Raji (cell line): ENCODE data around the gene KEAP1.

ENCODE experiments used
- POLR2A ChIP-seq: IDR thresholded peaks from 2 replicates; pipeline ENCODE4 v1.6.1; 2011; ENCODE audit warnings: low read depth, low read length, control low read depth; ENCODE audit not compliant: insufficient read depth

Gene KEAP1

DNA sequence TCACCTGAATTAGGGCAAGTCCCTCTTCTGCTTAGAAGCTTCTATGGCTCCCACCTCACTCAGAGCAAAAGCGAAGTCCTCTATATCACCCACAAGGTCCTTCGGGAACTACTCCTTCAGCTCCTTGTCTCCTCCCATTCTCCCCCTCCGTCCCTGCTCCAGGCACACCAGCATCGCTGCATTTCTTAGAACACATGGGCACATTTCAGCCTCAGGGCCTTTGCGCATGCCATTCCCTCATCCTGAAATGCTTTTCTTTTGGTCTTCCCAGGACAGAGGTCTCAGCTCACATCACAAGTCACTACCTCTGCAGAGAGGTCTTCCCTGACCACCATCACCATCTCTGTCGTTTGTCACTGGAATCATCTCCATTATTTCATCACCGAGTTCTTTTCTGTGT is 10.1 kb upstream of the KEAP1 start:
- no peak for TF ChIP-seq POLR2A

DNA sequence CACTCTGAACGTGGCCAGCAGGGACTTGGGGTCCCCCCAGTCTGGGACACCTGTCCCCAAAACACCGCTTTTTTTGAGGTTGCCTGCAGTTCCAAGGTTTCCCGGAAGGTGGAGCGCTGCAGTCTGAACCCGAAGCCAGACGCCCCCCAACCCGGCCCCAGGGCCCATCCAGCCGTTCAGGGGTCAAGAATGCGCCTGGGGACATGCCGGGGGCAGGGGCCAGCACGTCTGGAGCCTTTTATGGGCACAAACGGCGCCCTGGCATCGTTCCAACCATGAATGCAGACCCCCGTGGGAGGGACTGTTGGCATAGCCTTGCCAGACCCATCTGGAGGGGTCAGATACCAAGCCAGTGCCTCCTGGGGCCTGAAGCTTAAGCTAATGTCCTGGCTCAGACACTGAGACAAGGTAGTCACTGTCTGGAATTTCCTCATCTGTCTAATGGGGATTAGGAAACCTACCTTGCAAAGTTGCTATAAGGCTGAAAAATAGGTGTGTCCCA is 7.2 kb upstream of the KEAP1 start:
- no peak for TF ChIP-seq POLR2A

DNA sequence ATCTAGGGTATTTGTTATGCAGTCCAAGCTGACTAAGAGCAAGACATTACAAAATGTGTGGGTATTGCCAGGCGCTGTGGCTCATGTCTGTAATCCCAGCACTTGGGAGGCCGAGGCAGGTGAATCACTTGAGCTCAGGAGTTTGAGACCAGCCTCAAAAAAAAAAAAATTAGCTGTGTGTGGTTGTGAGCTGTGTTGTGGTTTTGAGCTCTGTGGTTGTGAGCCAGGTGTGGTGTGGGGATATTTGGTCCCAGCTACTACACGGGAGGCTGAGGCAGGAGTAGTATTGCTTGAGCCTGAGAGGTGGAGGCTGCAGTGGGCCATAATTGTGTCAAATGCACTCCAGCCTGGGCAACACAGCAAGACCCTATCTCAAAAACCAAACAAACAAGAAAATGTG is 5.6 kb upstream of the KEAP1 start:
- no peak for TF ChIP-seq POLR2A

DNA sequence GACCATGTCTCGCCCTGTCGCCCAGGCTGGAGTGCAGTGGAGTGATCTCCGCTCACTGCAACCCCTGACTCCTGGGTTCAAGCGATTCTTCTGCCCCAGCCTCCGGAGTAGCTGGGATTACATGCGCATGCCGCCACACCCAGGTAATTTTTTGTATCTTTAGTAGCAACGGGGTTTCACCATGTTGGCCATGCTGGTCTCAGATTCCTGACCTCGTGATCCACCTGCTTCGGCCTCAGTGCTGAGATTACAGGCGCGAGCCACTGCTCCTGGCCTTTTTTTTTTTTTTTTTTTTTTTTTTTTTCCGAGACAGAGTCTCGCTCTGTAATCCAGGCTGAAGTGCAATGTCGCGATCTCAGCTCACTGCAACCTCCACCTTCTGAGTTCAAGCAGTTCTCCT is 4.9 kb upstream of the KEAP1 start:
- TF ChIP-seq POLR2A: no peak

DNA sequence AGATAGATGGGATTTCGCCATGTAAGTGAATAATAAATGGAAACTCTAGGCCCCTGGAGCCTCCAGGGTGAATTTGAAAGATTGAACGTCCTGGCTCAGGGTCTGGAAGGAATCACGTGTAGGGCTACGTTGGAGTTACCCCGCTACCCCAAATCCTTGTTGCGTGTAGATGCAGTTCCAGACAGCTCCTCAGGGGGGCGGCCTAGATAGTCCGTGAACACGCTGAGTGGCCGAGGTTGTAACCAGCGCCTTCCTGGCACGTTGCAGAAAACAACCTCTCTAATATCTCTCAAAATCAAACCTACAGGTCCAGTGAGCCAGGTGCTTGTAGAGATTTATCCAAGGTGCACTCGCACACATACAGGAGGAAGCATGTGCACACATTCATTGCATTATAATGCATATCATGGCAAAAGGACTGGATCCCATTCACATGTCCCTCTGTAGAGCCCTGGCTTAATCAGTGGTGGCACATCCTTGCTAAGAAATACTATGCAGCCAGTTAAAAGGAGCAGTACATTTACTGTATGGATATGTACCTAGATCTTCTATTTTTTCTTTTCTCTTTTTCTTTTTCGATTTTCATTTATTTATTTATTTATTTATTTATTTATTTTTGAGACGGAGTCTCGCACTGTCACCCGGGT is 2.5 kb upstream of the KEAP1 start:
- TF ChIP-seq POLR2A: no peak; the same call in 1 of the 2 replicates

DNA sequence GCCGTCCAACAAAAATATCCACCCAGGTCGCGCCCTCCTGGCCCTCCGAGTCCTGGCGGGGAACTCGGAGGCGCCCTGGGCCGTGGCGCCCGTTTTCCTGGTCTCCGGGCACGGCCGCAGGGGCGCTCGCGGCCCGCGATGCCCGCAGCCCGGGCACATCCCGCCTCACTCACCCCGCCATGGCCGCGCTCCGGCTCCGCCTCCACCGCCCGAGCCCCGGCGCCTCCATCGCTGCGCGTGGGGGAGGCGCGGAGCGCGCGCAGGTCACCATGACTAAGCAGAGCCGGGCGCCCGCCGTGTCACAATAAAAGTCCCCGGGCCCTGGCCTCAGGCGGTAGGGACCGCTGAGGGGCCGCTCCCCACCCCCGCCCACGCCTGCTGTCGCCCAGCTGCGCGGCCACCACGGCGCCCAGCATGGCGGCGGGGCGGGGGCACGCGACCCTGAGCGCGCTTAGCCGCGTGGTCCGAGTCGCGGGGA is 593 bp downstream of the KEAP1 start:
- peak; percentile 68 for TF ChIP-seq POLR2A

DNA sequence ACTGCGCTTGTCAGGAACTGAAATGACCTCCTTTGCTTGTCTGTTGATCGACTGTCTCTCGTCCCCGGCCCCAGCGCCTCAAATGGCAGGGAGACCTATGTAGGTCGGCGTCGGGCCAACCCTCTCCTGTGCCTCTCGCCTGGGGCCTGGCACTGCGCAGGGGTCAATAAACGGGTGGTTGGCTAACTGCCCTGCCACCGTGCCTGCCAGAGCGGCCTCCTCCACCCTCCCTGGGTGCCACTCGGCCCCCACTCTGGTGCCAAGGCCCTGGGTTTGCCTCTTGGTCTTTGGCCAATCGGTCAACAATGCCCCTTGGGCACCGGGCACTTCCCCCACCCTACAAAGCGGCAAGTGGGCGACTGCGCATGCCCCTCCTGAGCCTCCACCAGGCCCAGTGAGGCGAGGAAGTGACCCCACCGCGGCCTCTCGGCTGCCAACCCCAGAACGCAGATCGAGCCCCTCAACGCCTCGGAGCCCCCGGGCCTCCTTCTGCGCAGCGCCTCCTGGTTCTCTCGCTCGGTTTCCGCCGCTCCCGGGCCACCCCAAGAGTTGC is 1.1 kb downstream of the KEAP1 start:
- 0 out of 2 replicates have a peak, but pooled peaks have one; percentile 41 for TF ChIP-seq POLR2A

DNA sequence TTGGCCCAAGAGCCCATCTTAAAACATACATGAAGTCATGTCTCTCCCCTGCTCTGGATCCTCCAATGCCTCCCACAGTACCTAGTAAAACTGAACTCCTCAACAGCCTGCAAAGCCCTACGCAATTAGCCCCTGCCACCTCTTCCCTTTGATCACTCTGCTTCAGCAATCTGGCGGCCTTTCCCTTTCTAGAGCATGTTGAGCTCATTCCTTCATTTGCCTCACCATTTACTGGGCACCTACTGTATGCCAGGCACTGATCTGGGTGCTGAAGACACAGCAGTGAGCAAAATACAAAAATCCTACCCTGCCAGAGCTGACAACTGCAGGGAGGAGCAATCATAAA is 2.9 kb downstream of the KEAP1 start:
- no peak for TF ChIP-seq POLR2A

DNA sequence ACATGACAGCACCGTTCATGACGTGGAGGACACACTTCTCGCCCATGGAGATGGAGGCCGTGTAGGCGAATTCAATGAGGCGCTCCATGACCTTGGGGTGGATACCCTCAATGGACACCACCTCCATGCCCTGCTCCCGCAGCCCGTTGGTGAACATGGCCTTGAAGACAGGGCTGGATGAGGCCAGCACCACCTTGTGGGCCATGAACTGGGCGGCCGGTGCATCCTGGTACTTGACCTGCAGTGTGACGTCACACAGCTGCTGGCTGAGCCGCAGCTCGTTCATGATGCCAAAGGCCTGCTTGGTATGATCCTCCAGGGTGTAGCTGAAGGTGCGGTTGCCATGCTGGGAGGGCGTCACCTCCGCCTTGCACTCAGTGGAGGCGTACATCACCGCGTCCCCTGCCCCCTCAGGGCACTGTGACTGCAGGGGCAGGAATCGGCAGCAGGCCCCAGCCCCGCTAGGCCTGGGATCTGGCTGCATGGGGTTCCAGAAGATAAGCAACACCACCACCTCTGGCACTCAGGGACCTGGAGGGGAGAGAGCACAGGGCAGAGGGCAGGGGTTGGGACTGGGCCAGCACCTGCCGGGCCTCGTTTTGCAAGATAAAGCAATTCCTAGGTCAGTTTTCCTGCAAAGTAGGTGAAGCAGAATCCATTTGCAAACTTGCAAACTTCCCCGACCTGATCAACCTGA is 3.5 kb downstream of the KEAP1 start:
- no peak for TF ChIP-seq POLR2A

DNA sequence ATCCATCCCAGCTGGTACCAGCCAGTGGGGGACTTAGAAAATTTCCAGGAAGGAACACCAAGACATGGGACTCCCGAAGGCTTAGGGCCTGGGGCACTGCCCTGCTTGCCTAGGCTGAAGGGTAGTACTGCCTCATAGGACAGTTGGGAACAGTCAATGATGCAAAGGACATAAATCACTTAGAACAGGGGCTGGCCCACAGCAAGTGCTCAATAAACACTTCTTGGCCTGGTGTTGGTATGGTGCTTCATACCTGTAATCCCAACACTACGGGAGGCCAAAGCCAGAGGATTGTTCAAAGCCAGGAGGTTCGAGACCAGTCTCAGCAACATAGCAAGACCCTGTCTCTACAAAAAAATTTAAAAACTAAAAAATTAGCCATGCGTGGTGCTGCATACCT is 5.8 kb downstream of the KEAP1 start:
- no peak for TF ChIP-seq POLR2A

DNA sequence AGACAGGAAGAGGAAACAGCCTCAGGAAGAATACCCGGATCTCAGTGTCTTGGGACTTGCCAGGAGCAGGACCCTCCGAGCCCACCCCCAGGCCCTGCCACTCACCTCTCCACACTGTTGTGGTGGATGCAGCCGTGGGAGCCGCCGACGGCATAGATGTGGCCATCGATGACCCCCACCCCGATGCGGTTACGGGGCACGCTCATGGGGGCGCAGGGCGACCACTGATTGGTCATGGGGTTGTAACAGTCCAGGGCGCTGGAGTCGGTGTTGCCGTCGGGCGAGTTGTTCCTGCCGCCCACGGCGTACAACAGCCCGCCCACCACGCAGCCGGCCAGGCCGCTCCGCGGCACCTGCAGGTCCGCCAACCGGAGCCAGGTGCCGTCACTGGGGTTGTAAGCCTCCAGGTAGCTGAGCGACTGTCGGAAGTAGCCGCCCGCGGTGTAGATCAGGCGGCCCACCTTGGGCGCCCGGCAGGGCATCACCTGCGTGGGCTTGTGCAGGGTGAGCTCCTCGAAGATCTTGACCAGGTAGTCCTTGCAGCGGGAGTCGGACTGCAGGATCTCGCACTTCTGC is 11.6 kb downstream of the KEAP1 start:
- no peak for TF ChIP-seq POLR2A

DNA sequence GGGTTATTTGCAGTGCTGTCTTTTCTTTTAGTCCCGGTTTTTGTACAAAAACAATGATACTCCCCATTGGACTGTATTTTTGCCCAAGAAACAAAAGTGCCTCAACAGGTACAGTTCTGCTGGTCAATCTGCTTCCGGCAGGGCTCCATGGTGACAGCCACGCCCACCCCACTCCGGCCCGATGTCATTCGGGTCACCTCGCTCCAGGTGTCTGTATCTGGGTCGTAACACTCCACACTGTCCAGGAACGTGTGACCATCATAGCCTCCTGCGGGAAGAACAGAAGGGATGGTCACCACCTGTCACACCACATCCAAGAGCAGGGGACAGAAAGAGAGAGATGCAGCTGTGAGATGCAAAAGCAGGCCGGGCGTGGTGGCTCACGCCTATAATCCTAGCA is 16.6 kb downstream of the KEAP1 start:
- TF ChIP-seq POLR2A: no peak

DNA sequence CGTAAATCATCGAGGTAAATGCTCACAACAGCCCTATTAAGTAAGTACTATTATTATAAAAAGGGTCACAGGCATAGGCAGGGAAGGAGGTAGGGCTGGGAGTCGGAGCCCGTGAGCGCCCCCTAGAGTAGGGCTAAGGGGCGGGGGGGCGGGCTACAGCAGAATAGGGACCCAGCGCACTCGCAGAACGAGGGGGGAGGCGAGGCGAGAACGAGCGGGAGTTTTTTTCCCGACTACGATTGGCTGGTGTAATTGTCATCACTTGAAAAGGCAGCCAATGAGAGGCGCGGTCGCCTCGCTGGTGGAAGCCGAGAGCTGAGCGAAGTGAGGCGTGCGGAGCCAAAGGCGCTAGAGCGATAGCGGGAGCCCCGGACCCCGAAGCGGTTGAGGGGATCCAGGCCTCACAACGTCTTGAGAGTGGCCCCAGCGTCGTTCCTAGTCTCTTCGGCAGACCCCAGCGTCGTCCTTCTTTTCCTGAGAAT is 24.2 kb downstream of the KEAP1 start:
- no peak for TF ChIP-seq POLR2A

DNA sequence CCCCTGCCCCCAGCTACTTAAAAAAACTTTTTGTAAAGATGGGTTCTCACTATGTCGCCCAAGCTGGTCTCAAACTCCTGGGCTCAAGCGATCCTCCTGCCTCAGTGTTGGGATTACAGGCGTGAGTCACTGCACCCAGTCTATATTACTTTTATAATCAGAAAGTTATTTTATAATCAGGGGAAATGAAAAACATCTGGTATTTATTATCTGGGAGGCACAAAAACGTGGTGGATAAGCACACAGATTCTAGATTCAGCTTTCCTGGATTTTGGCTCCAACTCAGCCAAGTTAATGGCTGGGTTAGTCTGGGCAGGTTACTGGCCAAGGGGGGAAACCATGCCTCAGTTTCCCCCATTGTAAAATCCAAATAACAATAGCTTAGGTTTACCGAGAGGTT is 24.7 kb downstream of the KEAP1 start:
- TF ChIP-seq POLR2A: no peak

DNA sequence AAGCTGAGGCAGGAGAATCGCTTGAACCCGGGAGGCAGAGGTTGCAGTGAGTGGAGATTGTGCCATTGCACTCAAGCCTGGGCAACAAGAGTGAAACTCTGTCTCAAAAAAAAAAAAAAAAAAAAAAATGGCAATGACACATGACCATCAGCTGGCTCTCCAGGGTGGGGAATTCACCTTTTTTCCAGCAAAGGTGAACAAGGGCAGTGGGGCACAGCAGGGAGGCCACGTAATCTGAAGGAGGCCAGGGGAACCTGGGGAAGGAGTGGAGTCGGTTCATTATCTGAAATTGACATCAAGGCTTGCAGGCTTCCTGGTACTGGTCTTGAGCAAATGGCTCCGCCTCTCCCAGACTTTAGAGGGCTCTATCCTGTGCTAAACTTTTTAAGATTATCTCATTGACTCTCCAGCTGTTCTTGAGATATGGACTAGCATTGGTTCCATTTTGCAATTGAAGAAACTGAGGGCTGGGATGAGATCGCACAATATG is 28.1 kb downstream of the KEAP1 start:
- no peak for TF ChIP-seq POLR2A

DNA sequence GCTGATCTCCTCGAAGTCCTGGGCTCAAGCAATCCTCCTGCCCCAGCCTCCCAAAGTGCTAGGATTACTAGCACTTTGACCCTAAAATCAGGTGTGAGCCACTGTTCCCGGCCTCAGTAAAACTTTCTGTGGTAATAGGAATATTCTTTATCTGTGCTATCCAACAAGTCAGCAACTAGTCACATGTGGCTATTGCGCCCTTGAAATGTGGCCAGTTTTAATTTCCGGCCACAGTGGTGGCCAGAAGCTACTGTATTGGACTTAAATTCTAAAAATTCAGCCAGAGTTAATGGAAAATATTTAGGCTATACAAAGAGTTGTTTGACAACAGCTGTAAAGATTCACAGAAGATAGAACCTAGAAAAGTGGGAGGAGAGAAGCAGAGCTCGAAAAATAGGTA is 30.0 kb downstream of the KEAP1 start:
- TF ChIP-seq POLR2A: no peak
